ENCODE data around the gene KCNJ5.
"Not testable (repeated sequence)": the region's sequence is repeated elsewhere in the genome, so short reads cannot be mapped to it uniquely, and the experiment has no call there.

KCNJ5 gene

DNA sequence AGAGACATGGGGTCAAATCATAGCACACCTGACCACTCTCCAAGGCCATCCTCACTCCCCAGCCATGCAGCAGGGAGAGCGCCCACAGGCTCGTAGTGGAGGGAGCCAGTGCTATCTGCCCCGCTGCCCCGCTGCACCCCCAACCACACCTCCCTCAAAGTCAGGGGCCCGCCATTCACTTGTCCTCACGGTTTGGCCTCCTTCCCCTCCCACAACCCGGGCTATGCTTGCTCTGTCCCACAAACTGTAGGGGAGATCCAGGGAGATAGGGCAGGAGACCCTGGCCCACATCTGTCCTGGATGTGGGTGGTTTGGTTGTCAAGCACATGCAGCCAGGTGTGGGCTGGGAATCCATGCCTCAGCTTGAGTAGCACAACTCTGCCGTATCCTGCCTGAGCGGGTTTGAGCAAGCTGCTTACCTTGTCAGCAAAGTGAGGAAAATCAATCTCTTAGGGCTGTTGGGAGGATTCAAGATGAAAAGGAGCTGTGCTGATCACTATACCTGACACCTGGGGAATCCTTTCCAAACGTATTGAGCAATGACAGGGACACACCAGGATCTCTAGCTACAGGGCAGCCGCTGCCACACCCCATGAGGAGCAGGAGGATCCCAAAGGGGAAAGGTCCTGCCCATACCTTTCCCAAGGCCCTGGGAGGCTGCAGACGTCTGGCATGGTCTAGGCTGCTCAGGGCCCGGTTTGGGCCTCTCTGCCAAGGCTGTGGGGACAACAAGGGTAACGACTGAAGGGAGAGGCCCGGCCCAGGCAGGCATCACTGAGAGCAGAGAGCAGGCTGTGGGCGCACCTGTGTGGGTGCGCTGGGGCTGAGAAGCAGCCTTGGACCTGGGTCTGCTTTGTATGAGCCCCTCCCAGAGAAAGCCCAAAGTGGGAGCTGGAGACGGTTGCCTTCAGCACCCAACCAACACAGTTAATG, 23.3 kb downstream of the KCNJ5 start:
- no peak for DNase-seq

GRCh38 chr11:128915149-128915521, 24.0 kb downstream of the KCNJ5 start:
- no peak for DNase-seq

DNA sequence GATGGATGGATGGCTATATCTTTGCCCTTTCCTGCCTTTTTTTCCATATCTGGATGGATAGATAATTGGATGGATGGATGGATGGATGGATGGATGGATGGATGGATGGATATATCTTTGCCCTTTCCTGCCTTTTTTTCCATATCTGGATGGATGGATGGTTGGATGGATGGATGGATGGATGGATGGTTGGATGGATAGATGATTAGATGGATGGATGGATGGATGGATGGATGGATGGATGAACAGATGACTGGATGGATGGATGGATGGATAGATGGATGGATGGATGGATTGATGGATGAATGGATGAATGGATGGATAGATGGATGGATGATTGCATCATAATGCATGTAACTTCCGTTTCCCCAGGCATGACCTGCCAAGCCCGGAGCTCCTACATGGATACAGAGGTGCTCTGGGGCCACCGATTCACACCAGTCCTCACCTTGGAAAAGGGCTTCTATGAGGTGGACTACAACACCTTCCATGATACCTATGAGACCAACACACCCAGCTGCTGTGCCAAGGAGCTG, 24.9 kb downstream of the KCNJ5 start:
- DNase-seq = no peak

GRCh38 chr11:128916681-128917080, 25.5 kb downstream of the KCNJ5 start:
- no peak for DNase-seq

DNA sequence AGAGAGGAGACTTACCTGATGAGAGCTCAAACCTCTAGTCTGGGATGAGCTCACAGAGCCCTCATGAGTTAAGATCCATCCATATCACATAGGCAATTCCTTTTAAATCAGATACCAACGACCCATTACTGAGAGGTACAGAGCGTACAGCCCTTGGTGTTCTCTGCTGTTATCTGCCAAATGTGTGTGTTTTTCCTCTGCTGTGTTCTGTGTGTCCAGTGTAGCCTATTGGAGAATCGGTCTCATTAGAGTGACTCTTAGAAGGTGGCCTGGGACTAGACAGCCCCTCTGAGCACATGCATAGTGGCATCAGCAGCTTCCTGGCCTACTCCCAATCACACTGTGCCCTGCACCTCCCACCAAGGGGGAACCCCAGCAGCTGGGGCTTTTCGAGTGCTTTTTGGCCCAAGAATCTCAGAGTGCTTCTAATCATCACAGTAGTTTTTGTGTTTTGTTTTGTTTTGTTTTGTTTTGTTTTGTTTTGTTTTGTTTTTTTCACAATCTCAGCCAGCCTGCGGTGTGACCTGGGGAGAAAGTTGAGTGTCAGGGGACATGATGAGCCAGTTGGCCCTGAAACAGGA, 26.1 kb downstream of the KCNJ5 start:
- DNase-seq = no peak

DNA sequence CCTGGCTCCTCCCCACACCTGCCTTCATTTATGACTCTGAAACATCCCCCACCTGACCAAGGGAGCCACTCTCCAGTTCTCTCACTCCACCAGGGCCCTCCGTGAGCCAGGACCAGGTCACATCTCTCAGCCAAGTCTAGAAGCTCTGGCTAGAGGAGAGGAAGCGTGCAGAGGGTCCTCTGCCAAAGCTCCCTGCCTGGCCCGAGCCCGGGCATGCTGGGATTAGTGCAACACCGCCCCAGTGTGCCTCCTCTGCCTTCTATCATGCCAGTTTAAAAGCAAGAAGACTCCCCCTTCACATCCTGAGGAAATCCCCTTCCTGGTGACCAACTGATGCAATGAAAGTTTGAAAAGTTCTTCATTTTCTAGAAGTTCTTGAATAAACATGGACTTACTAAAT, 28.1 kb downstream of the KCNJ5 start:
- no peak for DNase-seq

DNA sequence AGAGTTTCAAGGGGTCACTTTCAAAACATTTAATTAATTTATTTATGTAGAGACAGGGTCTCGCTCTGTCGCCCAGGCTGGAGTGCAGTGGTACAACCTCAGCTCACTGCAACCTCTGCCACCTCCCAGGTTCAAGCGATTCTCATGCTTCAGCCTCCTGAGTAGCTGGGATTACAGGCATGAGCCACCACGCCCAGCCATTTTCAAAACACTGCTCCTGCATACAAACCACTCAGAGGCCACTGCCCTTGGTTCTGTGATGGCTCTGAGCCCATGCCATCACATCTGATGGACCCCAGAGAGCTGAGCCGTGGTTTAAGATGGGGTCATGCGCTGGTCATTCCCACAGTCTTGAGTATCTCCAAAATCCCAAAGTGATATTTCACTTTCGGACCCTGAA, 28.5 kb downstream of the KCNJ5 start:
- not testable (repeated sequence) for DNase-seq

DNA sequence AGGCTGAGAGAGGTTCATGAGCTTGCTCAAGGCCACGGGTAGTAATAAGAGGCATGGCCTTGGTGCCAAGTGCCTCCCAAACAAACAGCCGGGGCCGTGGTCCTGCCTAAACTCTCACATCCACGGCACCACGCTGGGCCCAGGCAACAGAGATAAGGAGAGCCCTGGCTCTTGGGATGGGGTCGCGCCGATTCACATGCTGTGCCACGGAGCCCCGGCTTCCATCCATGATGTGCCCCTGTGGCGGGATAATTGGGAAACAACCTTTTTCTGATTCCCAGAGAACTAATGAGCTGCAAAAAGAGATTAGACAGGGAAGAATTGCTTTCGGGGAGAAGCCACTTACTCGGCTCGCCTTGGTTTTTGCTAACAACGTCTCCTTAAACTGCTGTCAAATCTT, 29.5 kb downstream of the KCNJ5 start:
- DNase-seq = no peak

- no peak for DNase-seq
Observed at GRCh38 chr11:128921793-128922192, 30.6 kb downstream of the KCNJ5 start.

- no peak for DNase-seq
Observed at GRCh38 chr11:128924104-128924503, 32.9 kb downstream of the KCNJ5 start.

DNA sequence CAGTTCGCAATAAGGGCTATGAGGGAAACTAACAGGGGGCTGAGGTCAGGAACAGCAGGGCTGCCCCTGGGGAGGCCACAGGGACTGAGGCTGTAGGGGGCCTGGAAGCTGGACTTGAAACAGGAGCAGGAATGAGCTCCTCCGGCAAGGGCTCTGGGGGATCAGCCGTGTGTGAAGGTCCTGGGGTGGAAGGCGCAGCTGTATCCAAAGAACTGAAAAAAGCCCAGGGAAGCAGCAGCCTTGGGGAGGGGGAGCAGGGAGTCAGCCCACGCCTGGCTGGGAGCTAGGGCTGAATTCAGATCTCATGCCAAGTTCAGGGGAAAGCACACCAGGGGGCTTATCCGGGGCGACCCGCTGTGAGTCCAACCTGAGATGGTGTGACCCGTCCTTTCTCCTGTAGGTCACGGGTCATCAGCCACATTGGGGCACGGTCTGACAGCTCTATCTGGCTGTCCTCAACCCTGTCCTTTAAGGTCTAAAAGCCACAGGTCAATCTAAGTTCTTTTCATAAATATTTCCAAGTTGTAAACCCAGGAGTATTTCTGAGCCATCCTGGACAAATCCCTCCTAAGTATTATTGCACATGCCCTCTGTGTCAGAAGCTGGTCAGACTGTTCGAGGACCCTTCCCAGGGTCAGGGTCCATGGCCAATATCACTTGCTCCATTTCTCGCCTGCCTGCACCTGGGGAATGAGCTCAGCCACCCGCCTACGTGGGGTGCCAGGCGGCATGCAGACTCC, 33.5 kb downstream of the KCNJ5 start:
- DNase-seq = no peak

- no peak for DNase-seq
Observed at GRCh38 chr11:128925250-128925600, 34.1 kb downstream of the KCNJ5 start.

DNA sequence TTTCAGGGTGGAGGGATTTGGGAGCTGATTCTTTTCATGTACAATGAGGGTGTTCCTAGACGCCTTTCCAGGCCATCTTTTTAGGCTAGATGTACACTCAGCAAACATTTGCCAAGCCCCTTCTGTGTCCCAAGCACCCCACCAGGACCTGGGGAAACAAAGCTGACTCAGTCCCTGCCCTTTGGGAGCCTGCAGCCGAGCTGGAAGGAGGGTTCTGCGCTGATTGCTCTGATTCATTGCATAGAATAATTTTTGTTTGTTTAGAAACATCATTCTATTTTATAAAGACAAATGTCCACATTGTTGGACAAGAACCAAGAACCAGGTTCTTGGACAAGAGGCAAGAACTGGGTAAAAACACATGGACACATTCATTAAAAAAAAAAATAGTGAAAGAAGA, 34.8 kb downstream of the KCNJ5 start:
- DNase-seq = no peak

DNA sequence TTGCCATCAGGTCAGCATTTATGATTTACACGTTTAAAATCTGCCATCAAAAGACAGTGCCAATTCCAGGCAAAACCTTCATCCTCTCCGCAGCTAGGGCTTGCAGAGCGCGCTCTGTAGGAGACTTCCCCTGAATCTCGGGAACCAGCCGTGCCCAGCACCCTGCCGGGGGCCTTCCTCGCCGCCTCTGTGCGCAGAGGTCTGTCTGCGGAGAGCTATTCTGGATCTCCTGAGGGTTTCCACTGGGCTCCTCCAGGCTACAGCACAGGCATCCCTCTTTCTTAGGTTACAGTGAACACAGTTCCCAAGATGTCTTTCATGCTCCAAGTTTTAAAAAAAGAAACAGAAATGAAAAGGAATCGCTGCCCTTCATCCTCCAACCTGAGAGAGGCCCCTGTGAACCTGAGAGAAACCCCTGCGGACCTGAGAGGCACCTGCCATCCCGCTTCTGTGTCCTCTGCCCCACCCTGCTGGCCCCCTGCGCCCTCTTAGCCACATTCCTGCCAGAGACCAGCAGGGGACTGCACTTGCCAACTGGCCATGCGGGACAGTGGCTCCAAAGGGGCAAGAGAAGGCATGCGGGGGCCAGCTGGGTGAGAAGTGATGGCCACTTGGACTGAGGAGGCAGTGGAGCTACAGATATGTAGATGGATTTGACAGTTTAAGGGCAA, 35.4 kb downstream of the KCNJ5 start:
- no peak for DNase-seq

- no peak for DNase-seq
Observed at GRCh38 chr11:128927108-128927461, 35.9 kb downstream of the KCNJ5 start.

DNA sequence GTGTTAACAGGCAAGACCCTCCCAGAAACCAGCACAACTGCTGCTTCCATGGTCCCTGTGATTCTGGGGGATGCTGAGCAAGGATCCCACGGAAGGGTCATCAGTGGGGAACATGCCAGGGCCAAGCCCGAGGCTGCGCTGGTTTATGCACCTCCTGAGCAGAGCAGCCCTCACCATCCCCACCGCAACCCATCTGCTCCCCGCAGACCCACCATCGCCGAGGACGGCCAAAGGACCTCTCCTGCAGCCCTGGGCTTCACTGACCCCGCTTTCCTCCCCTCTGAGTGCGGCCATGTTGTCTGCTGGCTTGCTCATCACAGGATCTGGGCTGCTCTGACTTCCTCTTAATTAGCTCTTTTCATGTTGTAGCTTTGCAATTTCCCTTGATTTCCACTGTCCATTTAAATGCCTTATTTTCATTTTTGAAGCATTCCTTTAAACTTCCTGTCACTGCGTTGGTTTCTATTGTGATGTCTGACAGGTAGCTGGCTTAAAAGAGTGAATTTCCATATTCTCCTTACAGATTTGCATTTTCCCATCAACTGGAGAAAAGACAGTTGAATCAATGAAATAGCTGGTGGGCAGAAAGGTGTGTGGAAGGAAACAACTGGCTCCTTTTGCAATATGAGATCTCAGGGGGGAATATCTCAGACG, 36.7 kb downstream of the KCNJ5 start:
- DNase-seq = no peak

DNA sequence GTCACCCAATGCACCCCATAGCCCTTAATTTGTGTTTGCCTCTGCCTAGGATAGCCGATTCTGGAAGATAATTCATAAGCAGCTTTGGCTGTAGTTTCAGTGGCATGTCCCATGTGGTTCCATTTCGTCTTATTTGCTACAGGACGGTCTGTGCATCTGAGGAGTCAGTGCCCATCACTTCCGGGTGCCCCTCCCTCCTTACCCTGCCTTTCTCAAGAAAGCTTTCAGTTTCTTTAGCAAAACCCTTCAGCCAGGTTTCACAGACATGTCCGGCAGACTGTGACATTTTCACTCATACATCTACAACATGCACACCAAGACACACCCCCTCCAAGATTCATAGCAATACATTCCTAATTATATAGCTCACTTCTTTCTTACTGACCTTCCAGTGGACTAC, 37.2 kb downstream of the KCNJ5 start:
- DNase-seq = no peak

GRCh38 chr11:128929468-128929867, 38.3 kb downstream of the KCNJ5 start:
- no peak for DNase-seq

GRCh38 chr11:128929991-128930390, 38.8 kb downstream of the KCNJ5 start:
- no peak for DNase-seq

GRCh38 chr11:128931066-128931465, 39.9 kb downstream of the KCNJ5 start:
- no peak for DNase-seq

GRCh38 chr11:128931668-128932067, 40.5 kb downstream of the KCNJ5 start:
- no peak for DNase-seq

DNA sequence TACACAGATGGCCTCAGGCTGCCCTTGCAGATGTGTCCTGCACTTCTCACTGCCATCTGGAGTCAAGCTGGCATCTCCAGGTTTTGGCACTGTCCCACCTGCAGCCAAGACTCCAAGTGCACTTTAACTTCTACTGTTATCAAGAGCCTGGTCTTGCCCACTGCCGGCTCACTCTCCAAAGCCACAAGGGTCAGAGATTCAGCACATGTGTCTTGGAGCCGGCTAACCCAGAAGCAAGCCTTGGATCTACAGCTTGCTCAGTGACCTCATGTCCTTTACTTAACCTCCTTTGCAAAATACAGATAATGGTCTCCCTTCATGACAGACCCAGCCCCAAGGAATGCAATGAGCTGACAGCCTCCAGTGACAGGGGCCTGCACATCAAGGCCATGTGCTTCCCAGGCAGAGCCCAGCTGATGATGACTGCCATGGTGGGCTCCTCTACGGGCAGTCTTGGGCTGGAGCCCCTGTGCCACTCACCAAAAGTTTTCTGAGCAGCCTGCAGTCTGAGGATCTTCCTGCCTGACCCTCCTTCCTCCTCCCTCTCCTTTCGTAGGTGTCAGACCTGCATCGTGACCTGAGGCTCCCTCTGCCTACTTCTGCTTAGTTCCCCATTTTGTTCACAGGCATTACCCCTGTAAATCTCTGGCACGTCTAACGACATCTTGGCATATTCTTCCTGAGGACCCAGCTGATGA, 42.5 kb downstream of the KCNJ5 start:
- DNase-seq = no peak
